ENCODE data around the gene DPYSL3. TPM values are rescaled to one million over a fixed set of nuclear protein-coding genes. Genes with fewer than 3 reads are reported as not detected.

The DPYSL3 gene
- polyA plus RNA-seq, 1 donor from 2014 or later = 689 TPM

DNA sequence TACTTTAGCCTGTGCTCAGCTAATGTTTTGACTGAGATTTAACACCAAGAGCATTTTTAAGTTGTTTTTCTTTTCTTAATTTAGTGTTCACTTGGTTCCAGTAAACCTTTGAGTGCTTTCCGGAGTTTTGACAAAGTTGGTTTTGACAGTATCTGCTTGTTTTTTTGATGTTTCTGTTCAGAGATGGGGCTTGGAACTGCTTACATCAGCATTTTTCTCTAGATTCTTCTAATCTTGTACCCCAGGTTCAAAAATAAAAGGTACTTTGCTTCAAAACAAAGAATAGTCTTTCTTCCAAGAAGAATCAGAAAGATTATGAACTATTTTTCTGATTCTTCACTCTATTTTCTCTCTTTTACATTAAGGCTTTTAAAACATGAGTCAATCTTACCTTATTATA, 132.2 kb downstream of the DPYSL3 start:
- H3K9me2 ChIP-seq (ENCODE audit: insufficient read depth, low read length) = no peaks in the 10 kb centered on the region
- H3K36me3 ChIP-seq (ENCODE audit: insufficient read depth, low read length) = no peaks in the 10 kb centered on the region
- TF ChIP-seq CTCF (IDR thresholded peaks at IDR 0.05; ENCODE audit: poor library complexity, severe bottlenecking) (no peak), MXI1 (conservative IDR thresholded peaks at IDR 0.05; ENCODE audit: poor library complexity, severe bottlenecking) (no peak), POLR2AphosphoS5 (IDR thresholded peaks at IDR 0.05) (no peak), EP300 (conservative IDR thresholded peaks at IDR 0.05; ENCODE audit: poor library complexity, severe bottlenecking) (no peak), RAD21 (conservative IDR thresholded peaks at IDR 0.05) (no peak), EZH2 (IDR thresholded peaks at IDR 0.05; ENCODE audit: borderline replicate concordance, insufficient read depth, low read length, poor library complexity, severe bottlenecking) (no peak), REST (IDR thresholded peaks at IDR 0.05; ENCODE audit: borderline replicate concordance) (no peak), SMC3 (conservative IDR thresholded peaks at IDR 0.05; ENCODE audit: poor library complexity) (no peak), TAF1 (IDR thresholded peaks at IDR 0.05; ENCODE audit: low read depth) (no peak)
- H3K79me2 ChIP-seq (replicated peaks; ENCODE audit: insufficient read depth, low read length) = no peaks in the 10 kb centered on the region
- H3K27me3 ChIP-seq (ENCODE audit: insufficient read depth, low read depth, low read length) = no peaks in the 10 kb centered on the region
- peaks cover 5% of the 10 kb centered on the region for H3K9me3 ChIP-seq (ENCODE audit: low read length)
- no peak overlapping the region for H3K9ac ChIP-seq (ENCODE audit: low read length)
- H4K20me1 ChIP-seq (ENCODE audit: insufficient read depth) = no peaks in the 10 kb centered on the region
- no peak overlapping the region for H2AFZ ChIP-seq (ENCODE audit: low read depth, low read length)
- H3K27ac ChIP-seq (ENCODE audit: low read length) = no peak overlapping the region
- H3K4me2 ChIP-seq (ENCODE audit: low read length) = no peak overlapping the region
- no peaks in the 10 kb centered on the region for H3F3A ChIP-seq (ENCODE audit: insufficient read depth, low read length, poor library complexity, severe bottlenecking)
- no peak overlapping the region for H3K4me3 ChIP-seq (ENCODE audit: low read length)

GRCh38 chr5:147375151-147375550, 134.7 kb downstream of the DPYSL3 start:
- Histone ChIP-seq H2AFZ (ENCODE audit: low read depth, low read length) (no peak overlapping the region), H4K20me1 (ENCODE audit: insufficient read depth) (no peaks in the 10 kb centered on the region), H3K4me2 (ENCODE audit: low read length) (no peak overlapping the region), H3K36me3 (ENCODE audit: insufficient read depth, low read length) (no peaks in the 10 kb centered on the region), H3K27ac (ENCODE audit: low read length) (no peak overlapping the region), H3K9me3 (ENCODE audit: low read length) (peaks cover 5% of the 10 kb centered on the region), H3K79me2 (replicated peaks; ENCODE audit: insufficient read depth, low read length) (no peaks in the 10 kb centered on the region), H3K4me3 (ENCODE audit: low read length) (no peak overlapping the region), H3K27me3 (ENCODE audit: insufficient read depth, low read depth, low read length) (no peaks in the 10 kb centered on the region), H3F3A (ENCODE audit: insufficient read depth, low read length, poor library complexity, severe bottlenecking) (no peaks in the 10 kb centered on the region), H3K9me2 (ENCODE audit: insufficient read depth, low read length) (no peaks in the 10 kb centered on the region), H3K9ac (ENCODE audit: low read length) (no peak overlapping the region)
- TF ChIP-seq TAF1 (IDR thresholded peaks at IDR 0.05; ENCODE audit: low read depth) = no peak
- no peak for TF ChIP-seq MXI1 (conservative IDR thresholded peaks at IDR 0.05; ENCODE audit: poor library complexity, severe bottlenecking)
- no peak for TF ChIP-seq REST (IDR thresholded peaks at IDR 0.05; ENCODE audit: borderline replicate concordance)
- no peak for TF ChIP-seq SMC3 (conservative IDR thresholded peaks at IDR 0.05; ENCODE audit: poor library complexity)
